ENCODE measurements around the gene PRKAA1.
"Not testable (repeated sequence)": the region's sequence is repeated elsewhere in the genome, so short reads cannot be mapped to it uniquely, and the experiment has no call there.

The PRKAA1 gene

DNA sequence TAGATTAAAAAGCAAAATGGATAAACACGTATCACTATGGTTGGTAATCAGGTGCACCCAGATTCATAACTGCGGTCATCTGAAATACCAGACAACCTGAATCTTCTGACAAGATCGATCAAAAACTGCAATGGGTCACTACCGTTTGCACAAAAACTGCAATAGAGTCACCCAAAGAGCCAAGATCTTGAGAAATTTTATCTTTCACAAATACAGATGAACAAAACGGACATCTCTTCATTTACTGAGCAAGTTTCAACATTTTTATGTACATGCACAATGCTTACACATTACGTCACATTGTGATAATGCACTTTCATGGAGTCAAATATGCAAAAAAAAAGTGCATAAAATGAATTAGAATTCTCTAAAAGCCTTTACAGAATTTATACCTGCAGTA lies 18.6 kb downstream of the PRKAA1 start:
- DNase-seq, result no peak

DNA sequence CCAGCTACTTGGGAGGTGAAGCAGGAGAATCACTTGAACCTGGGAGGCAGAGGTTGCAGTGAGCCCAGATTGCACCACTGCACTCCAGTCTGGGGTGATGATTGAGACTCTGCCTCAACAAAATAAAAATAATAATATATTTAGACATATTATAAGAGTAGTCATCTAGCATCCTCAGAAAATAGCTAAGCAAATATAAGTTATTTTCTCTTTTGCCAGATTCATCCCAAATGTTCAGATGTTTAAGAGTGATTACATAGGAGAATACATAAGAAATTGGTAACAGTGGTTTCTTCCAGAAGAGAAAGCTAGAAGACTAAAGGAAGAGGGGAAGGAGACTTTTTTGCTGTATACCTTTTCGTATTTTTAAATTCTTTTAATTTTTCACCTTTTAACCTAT lies 20.0 kb downstream of the PRKAA1 start:
- DNase-seq, result no peak

DNA sequence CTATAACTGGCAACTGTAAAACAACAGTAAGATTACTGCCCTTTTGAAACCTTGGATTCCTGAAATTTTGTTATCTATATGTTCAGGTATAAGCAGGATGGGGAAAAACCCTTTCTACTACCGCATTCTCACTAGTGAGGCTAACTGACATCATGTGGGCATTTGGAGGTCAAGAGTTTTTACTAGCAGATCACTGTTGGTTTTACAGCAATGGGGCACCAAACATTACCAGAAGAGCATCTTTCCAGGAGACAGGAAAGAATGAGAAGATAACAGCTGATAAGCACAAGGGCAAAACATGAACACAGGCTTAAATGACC lies 21.6 kb downstream of the PRKAA1 start:
- no peak for DNase-seq

DNA sequence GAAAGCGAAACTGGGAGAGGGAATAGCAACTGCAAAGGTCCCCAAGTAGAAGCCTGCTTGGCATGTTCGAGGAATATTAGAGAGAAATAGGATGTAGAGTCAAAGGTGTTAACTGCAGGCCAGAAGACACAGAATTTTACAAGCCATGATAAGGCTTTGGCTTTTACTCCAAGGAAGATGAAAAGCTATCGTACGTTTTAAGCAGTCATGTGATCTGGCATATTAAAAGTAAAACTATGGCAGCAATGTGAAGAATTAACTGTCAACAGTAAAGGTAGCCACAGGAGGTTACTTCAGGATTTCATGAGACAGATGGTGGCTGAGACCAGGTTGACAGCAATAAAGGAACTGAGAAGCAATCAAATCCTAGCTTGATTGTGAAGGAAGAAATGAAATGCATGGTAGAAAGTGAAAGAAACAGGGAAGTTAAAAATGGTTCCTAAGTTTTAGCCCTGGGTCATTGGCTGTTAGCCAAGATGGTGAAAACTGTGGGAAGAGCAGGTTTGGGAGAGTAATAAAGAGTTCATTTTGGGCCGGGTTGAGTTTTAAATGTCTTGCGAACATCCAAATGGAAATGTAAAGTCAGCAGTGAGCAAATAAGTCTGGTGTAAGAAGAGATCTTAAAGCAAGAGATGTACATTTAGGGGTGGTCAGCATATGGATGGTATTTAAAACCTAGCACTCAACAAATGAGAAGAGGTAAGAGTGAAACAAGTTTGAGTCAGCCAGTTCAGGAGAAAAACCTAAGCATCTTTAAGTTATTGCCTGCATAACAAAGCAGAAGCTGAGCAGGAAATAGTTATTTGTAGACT lies 22.1 kb downstream of the PRKAA1 start:
- no peak for DNase-seq

DNA sequence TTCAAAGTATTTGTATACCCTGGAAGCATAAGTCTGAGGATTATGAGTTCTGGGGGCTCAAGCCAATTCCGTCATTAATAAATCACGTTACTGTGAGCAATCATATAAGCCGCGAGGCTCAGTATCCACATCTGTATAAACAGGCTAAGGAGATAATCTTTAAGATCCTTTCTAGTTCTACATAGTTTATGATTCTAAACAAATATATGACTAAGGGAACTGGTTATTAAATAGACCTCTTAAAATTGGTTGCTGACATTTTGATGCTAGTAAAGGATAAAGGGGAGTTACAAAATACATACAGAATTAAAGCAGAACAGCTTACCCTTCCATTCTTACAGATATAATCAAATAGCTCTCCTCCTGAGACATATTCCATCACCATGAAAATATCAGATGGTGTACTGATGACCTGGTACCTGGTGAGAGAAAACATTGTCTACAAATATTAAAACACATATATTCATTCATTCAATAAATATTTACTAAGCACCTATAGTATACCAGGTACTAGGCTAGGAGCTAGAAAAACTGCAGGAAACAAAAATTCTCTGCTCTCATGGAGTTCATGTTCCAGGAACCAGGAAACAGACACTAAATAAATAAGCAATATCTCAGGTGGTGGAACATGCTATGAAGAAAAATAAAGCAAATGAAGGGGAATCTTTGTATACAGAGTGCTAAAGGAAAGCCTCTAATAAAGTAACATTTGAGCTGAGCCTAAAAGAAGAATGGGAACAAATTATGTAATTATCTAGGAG lies 22.9 kb downstream of the PRKAA1 start:
- no peak for DNase-seq

GRCh38 chr5:40774623-40775022 lies 23.6 kb downstream of the PRKAA1 start:
- DNase-seq, result peak; percentile 43

GRCh38 chr5:40770764-40771163 lies 27.4 kb downstream of the PRKAA1 start:
- DNase-seq, result no peak

GRCh38 chr5:40762705-40763104 lies 35.5 kb downstream of the PRKAA1 start:
- DNase-seq, result no peak

DNA sequence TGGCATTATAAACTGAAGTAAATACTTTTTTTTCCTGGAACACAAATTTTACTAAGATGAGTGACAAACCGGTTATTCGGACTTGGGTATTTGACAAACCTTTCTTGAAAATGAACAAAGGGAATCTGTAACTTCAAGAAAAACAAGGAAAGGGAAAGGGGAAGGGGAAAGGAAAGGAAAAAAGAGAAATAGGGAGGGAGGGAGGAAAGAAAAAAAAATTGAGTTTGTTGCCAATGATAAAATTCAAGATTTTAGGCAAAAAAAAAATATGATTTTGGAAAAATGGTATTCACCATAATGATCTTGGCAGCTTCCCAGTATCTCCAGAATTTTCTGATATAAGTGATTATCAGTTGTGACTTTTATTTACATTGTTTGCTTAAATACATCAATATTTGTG lies 40.8 kb downstream of the PRKAA1 start:
- no peak for DNase-seq

- peak; percentile 98 for DNase-seq
These were observed 42.5 kb downstream of the PRKAA1 start, which contains the start of gene TTC33 for GRCh38 chr5:40755407-40756365. Gene TTC33 (minus strand): TSS chr5:40755961. CDS start chr5:40747018, 8,943 bp downstream.

DNA sequence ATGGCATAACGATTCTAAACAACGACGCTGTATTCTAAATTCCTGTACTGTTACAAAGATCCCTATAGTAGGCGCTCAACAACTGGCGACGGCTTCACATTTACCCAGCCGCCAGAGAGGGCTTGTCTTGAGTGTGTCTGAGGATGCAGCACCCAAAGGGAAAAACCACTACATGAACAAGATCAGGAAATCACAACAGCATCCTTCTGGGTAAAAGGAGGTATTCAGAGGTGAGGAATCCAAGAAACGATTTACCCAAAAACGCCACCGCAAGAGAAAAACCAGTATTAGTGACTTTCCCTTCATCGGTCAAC lies 43.1 kb downstream of the PRKAA1 start:
- peak; percentile 92 for DNase-seq

DNA sequence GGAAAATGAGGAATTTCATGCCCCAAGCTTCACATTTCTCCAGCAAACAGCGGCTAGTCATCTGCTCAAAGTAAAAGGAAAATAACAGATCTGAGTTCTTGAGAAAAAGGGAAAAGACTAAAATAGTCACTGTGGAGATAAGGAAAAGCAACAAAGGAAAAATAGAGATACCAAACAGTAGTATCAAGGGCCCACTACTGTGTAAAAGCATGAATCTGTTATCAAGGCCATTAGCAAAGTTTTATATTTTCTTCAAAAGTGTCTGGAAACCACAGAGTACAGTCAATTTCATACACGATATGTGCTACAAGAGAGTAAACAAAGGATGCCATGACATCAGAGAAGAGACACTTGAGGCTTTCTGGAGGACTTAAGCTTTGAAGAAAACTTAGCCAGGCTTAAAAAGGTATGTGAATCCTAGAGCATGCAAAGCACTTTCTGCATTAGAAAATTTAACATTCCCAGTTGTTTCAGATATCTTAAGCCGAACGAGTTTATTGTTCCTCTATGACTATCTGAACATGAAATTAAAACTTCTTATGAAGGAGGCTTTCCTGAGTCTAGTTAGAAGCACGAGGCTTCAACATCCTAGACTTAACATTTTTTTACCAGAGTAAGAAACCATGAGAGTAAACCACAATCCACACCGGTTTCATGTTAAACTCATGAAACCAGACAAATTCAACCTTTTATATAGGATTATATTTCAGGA lies 43.6 kb downstream of the PRKAA1 start:
- peak; percentile 51 for DNase-seq

DNA sequence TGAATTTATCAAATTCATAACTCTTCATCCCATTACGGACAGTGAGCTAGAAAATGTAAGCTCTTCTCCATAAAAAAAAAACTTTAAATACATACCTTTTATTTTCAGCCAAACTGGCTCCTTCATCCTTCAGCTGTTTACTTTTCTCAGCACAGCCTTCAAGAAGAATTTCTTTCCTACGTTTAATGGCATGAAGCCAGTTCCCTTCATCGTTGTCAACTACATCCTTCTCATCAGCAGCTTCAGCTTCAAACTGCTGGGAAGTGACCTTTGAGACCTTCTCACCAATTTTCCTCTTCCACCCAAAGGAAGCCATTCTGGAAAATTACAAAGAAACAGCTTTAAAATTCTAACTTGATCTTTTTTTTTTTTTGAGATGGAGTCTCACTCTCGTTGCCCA lies 51.5 kb downstream of the PRKAA1 start:
- DNase-seq, result no peak

- DNase-seq, result no peak
These were observed 54.4 kb downstream of the PRKAA1 start for GRCh38 chr5:40743771-40744170.

DNA sequence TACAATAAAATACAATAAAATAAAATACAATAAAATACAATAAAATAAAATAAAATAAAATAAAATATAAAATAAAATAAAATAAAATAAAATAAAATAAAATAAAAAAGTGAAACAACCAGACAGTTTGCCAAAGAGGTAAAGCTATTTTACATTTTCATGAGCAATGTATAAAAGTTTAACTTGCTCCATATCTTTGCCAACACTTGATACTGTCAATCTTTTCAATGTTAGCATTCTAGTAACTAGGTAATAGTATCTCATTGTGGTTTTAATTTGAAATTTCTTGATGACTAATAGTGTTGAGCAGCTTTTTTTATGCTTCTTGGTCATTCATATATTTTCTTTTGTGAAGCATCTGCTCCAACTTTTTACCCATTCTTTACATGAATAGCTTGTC lies 59.7 kb downstream of the PRKAA1 start:
- DNase-seq, result no peak

DNA sequence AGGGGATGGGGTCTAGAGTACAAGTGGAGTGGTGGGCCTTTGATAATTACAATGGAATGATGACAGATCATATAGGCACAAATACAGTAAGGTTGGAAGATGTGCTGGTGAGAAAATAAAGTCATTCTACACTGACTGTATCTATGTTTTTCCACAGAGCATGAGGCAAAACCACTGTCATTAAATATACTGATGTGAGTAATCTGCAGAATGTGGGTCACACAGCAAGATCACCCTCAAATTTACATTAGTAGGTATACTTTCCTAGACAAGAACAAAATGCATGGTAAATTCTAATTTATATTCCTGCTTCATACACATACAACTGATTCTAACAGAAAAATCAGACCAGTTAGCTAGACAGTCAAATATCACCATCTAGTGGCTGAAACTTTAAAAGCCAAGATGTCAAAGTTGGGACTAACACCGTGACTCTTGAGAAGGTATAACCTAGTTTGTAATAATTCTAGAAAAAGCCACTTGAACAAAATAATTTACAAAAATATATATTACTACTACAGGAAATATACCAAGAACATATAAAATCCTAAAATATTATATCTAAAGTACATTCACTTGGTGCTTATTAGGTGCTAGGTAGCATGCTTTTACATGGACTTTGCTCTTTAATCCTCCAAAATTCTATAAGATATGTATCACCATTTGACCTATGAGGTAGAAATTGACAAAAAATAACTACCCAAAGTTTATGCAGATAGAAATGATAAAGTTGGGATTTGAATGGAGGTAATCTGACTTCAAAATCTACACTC lies 61.9 kb downstream of the PRKAA1 start:
- DNase-seq, result peak; percentile 83

- DNase-seq, result no peak
These were observed 62.6 kb downstream of the PRKAA1 start for GRCh38 chr5:40735609-40736008.

GRCh38 chr5:40734986-40735385 lies 63.2 kb downstream of the PRKAA1 start:
- DNase-seq, result no peak

DNA sequence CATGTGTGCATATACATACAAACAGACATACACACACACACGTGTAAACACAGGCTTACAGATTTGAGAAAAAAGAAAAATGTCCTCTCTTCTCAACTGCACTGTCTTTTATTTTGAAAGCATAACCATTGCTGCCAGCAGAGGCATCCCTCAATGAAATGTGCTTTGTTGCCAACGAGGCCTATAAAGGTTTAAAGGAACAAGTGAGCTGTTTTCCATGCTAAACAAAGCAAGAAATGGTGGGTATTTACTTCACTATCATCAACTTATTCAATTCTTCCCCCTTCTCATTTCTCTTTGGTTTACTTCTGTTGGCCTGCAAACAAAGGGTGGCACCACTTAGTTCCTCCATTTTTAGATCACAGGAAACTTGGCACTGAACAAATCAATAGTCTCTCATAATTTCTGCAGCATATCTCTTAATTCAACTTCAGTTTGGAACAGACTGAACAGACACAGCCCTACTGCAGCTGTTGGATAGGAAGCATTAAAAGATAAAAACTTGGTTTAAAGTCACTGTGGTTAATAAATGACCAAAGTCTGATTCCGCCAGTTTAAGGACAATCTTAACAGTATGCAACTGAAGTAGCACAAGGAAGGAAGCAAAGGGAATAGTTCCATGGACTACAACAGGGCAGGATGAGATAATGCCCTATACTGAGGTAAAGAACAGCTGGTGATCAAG lies 64.2 kb downstream of the PRKAA1 start:
- peak; percentile 82 for DNase-seq

DNA sequence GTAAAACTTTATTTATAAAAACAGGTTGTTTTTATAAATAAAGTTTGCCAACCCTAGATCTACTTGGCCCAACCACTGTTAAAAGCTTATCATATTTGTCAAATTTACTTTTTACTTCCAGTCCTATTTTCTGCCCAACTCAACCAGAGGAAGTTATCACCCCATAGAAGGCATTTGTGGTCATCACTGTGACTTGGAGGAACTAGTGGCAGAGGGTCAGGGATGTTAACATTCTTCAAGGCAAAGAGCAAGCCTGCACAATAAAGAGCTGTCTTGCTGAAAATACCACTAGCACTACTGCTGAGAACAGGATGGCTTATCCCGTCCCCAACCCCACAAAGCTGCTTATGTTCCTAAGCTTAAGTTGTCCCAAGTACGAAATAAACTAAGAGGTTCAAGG lies 64.7 kb downstream of the PRKAA1 start:
- DNase-seq, result peak; percentile 85

- not testable (repeated sequence) for DNase-seq
These were observed 75.7 kb downstream of the PRKAA1 start for GRCh38 chr5:40722497-40722911.
